Measurements from ENCODE around the gene SENP3. TPM values are rescaled to one million over a fixed set of nuclear protein-coding genes. Genes with fewer than 3 reads are reported as not detected.

Gene SENP3
- total and polyA plus RNA-seq, 2 donors (not counting 3 experiments of a cell fraction or from before 2014, with no cell fraction given) = 63.4 to 96.5 TPM

DNA sequence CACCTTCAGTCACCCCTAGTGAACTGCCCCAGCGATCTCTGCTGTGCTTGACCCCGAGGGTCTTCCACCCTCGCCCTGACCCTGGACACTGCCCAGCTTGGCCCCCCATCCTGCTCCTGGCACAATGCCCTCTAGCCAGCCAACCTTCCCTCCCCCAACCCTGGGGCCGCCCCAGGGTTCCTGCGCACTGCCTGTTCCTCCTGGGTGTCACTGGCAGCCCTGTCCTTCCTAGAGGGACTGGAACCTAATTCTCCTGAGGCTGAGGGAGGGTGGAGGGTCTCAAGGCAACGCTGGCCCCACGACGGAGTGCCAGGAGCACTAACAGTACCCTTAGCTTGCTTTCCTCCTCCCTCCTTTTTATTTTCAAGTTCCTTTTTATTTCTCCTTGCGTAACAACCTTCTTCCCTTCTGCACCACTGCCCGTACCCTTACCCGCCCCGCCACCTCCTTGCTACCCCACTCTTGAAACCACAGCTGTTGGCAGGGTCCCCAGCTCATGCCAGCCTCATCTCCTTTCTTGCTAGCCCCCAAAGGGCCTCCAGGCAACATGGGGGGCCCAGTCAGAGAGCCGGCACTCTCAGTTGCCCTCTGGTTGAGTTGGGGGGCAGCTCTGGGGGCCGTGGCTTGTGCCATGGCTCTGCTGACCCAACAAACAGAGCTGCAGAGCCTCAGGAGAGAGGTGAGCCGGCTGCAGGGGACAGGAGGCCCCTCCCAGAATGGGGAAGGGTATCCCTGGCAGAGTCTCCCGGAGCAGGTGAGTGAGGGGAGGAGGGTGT, 3.0 kb upstream of the SENP3 start, which contains the start of gene TNFSF13:
TNFSF13 (plus strand) TSS at position 207 of the 776 bp plus-strand sequence; CDS start at position 497, 290 bp downstream.
- H3K27ac ChIP-seq (ENCODE audit: insufficient read depth, low read depth, low read length) = peak within 1 kb of the TSS; percentile 70
- H4K20me1 ChIP-seq (replicated peaks; ENCODE audit: control insufficient read depth, extremely low read depth, insufficient read depth, low read length) = no peaks in the 10 kb centered on the region
- peaks cover 34% of the 10 kb centered on the region for H3K4me1 ChIP-seq (ENCODE audit: control insufficient read depth, extremely low read depth, insufficient read depth, low read length)
- peak within 1 kb of the TSS; percentile 77 for H2AFZ ChIP-seq (ENCODE audit: low read depth, low read length)
- no peaks in the 10 kb centered on the region for H3K27me3 ChIP-seq (ENCODE audit: control insufficient read depth in 2 of 2, insufficient read depth in 2 of 2, low read length in 2 of 2)
- ChIA-PET POLR2A (interaction anchor here (1.1 to 1.8 kb wide), 2 partner anchors 74 to 79 kb away, joined by 3 to 7 read pairs; partner anchors contain the start of genes POLR2A and ZBTB4), CTCF (interaction anchor here (0.9 to 6.7 kb wide), 14 partner anchors 9 to 513 kb away, joined by 3 to 314 read pairs (median 4); partner anchors contain the start of gene SOX15)
- H3K79me2 ChIP-seq (ENCODE audit: control insufficient read depth, insufficient read depth, low read length) = peaks cover 19% of the 10 kb centered on the region
- peaks cover 0 to 2% of the 10 kb centered on the region in 2 experiments for H3K36me3 ChIP-seq (ENCODE audit: control insufficient read depth in 2 of 2, extremely low read depth in 1 of 2, insufficient read depth in 2 of 2, low read length in 2 of 2)
- peak within 1 kb of the TSS; percentile 65 for H3K9ac ChIP-seq (replicated peaks; ENCODE audit: extremely low read depth, insufficient read depth, low read length)
- no TSS peak for BruUV-seq (replicated peaks)
- H3K9me3 ChIP-seq (replicated peaks; ENCODE audit: control insufficient read depth, insufficient read depth, low read length) = no peaks in the 10 kb centered on the region
- dilution Hi-C loops (cut with MboI; ENCODE audit: extremely low pct_ligation_motif_present, low sequenced_read_pairs) (no loop called here), intact Hi-C loops (cut with micrococcal nuclease) (loop anchor here (1.0 kb wide), 1 partner anchor 123 kb away; the partner anchor contains the start of gene TMEM102)
- TF ChIP-seq FOS (IDR thresholded peaks at IDR 0.05; ENCODE audit: borderline replicate concordance, insufficient read depth, low read length) (no peak), GATA2 (IDR thresholded peaks at IDR 0.05; ENCODE audit: insufficient read depth, insufficient read length, low read depth, low read length) (no peak), JUN (IDR thresholded peaks at IDR 0.05; ENCODE audit: borderline replicate concordance, insufficient read depth, insufficient read length, low read depth) (no peak)
- TF ChIP-seq, protein P1, sequence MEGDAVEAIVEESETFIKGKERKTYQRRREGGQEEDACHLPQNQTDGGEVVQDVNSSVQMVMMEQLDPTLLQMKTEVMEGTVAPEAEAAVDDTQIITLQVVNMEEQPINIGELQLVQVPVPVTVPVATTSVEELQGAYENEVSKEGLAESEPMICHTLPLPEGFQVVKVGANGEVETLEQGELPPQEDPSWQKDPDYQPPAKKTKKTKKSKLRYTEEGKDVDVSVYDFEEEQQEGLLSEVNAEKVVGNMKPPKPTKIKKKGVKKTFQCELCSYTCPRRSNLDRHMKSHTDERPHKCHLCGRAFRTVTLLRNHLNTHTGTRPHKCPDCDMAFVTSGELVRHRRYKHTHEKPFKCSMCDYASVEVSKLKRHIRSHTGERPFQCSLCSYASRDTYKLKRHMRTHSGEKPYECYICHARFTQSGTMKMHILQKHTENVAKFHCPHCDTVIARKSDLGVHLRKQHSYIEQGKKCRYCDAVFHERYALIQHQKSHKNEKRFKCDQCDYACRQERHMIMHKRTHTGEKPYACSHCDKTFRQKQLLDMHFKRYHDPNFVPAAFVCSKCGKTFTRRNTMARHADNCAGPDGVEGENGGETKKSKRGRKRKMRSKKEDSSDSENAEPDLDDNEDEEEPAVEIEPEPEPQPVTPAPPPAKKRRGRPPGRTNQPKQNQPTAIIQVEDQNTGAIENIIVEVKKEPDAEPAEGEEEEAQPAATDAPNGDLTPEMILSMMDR (IDR thresholded peaks at IDR 0.05; ENCODE audit: extremely low read depth in 1 of 2, insufficient read depth in 1 of 2, low read depth in 1 of 2, low read length in 2 of 2) = no peak
- H3K4me2 ChIP-seq (ENCODE audit: insufficient read depth, low read length) = peak within 1 kb of the TSS; percentile 53
- FAIRE-seq = no peak
- H3K9me1 ChIP-seq (replicated peaks; ENCODE audit: control insufficient read depth, extremely low read depth, insufficient read depth, low read length) = no peaks in the 10 kb centered on the region
- no peak within 1 kb of the TSS for H3K4me3 ChIP-seq (replicated peaks in 1 of 3; ENCODE audit: insufficient read depth in 1 of 3, low read depth in 1 of 3, low read length in 3 of 3)
- no peak for DNase-seq (ENCODE audit: low read depth, low spot score)
